Chondrocyte (in vitro differentiated cells): Measurements from ENCODE around the gene CCDC188. TPM values are rescaled to one million over a fixed set of nuclear protein-coding genes. Genes with fewer than 3 reads are reported as not detected.

ENCODE experiments used
- DNase-seq: peaks from one replicate; pipeline ENCODE4 v3.0.0; 2021; ENCODE audit warnings: mixed read lengths, low spot score
- H3K27ac Mint-ChIP-seq: one replicate; pipeline ENCODE4 v1.8.0; 2021; ENCODE audit warnings: mild to moderate bottlenecking, moderate library complexity, mixed read lengths; ENCODE audit not compliant: unreplicated experiment
- H3K27me3 Mint-ChIP-seq: 2 replicates; pipeline ENCODE4 v1.8.0; 2021; ENCODE audit warnings: low read depth, mixed read lengths
- H3K36me3 Mint-ChIP-seq: 2 replicates; pipeline ENCODE4 v1.8.0; 2021; ENCODE audit warnings: low read depth, mixed read lengths
- H3K4me1 Mint-ChIP-seq: 2 replicates; pipeline ENCODE4 v1.8.0; 2021; ENCODE audit warnings: low read depth, mild to moderate bottlenecking, mixed read lengths
- H3K4me3 Mint-ChIP-seq: one replicate; pipeline ENCODE4 v1.8.0; 2021; ENCODE audit warnings: mild to moderate bottlenecking, moderate library complexity, mixed read lengths; ENCODE audit not compliant: unreplicated experiment
- H3K9me3 Mint-ChIP-seq: 2 replicates; pipeline ENCODE4 v1.8.0; 2021; ENCODE audit warnings: low read depth, mixed read lengths
- CTCF ChIP-seq: fragments of 200-600 bp; sonication (generic); IDR thresholded peaks from 2 replicates; pipeline ENCODE4 v1.5.0; 2021; ENCODE audit warnings: antibody characterized with exemption, mild to moderate bottlenecking, moderate library complexity
- total RNA-seq: library from RNA; stranded (reverse); gene quantifications from 3 replicates; pipeline ENCODE4 v1.2.1, GENCODE V29; 2021

The CCDC188 gene
- total RNA-seq, 1 donor from 2014 or later = 5.3 TPM

DNA sequence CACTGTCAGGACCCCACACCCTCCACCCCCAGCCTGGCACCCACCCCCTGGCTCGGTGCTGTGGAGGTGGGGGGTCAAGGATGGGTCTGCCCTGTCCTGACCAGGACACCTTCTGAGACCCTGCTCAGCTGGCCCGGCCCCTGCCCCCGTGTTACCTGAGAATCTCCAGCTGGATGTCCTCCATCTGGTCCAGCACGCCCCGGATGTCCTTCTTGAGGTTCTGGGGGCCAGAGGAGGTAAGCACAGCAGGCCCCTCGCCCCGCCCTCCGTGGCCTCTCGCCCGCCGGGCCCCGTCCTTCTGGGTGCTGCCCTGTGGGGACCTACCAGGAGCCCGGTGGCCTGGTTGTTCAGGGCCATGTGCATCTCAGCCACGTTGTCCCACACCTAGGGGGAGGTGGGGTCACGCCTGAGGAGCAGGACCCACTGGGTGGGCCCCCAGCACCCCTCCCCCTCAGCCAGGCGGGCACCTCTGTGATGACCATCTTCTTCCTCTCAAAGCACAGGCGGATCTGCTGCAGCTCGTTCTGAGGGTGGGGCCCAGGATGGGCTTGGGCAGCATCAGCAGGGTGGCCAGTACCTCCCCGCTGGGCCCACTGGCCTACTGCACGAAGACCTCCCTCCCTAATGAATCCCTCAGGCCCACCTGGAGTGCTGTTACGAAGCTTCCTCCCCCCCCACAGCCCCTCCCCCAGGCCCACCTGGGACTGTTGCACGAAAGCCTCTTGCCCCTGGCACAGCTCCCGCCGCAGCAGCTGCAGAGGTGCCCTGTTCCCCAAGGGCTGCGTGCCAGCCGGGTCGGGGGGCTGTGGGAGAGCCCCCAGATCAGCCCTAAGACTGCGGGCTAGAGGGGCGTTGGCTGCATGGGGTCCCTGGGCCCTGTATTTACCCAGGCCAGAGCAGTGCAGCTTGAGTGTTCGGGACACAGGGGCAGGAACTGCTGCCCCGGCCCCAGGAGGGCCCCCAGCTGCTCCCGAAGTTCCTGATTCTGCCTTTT is 1.3 kb downstream of the CCDC188 start:
- peaks cover 7% of the 10 kb centered on the region for H3K4me1 Mint-ChIP-seq
- H3K36me3 Mint-ChIP-seq = no peaks in the 10 kb centered on the region
- no peaks in the 10 kb centered on the region for H3K27me3 Mint-ChIP-seq
- no peak overlapping the region for H3K4me3 Mint-ChIP-seq
- H3K9me3 Mint-ChIP-seq = no peaks in the 10 kb centered on the region
- no peak for TF ChIP-seq CTCF
- no peak overlapping the region for H3K27ac Mint-ChIP-seq
- DNase-seq = no peak

- no peak for DNase-seq
- no peak overlapping the region for H3K4me3 Mint-ChIP-seq
- no peaks in the 10 kb centered on the region for H3K27me3 Mint-ChIP-seq
- H3K9me3 Mint-ChIP-seq = no peaks in the 10 kb centered on the region
- TF ChIP-seq CTCF = no peak
- H3K36me3 Mint-ChIP-seq = no peaks in the 10 kb centered on the region
- H3K4me1 Mint-ChIP-seq = no peaks in the 10 kb centered on the region
- no peak overlapping the region for H3K27ac Mint-ChIP-seq
Measured at GRCh38 chr22:20148414-20148813, 2.4 kb downstream of the CCDC188 start.

- no peak overlapping the region for H3K27ac Mint-ChIP-seq
- TF ChIP-seq CTCF = no peak
- H3K4me3 Mint-ChIP-seq = no peak overlapping the region
- no peaks in the 10 kb centered on the region for H3K9me3 Mint-ChIP-seq
- H3K27me3 Mint-ChIP-seq = no peaks in the 10 kb centered on the region
- no peaks in the 10 kb centered on the region for H3K4me1 Mint-ChIP-seq
- no peaks in the 10 kb centered on the region for H3K36me3 Mint-ChIP-seq
- DNase-seq = no peak
Measured at GRCh38 chr22:20147237-20147988, 3.4 kb downstream of the CCDC188 start.

DNA sequence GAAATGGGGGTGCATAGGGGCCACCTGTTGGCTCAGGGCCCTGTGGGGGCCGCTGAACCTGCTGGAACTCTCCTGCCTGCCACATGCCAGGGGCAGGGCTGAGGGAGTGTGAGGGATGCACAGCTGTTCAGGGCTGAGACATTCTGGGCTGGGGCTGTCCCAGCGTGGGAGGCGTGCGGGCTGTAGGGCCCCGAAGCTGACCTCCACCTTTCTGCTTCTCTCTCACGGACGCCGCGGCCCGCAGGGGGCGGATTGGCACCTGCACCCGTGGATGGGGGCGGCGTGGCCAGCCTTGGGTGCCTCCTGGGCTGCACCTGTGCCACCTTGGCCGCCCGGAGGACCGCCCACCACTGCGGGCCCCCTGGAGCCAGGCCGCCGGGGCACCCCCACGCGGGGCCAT is 4.1 kb downstream of the CCDC188 start:
- Mint-ChIP-seq H3K4me1 (peaks cover 6% of the 10 kb centered on the region), H3K27ac (no peak overlapping the region), H3K36me3 (no peaks in the 10 kb centered on the region)

More for the DNA sequence above, 4.1 kb downstream of the CCDC188 start:
- no peak for TF ChIP-seq CTCF
- Mint-ChIP-seq H3K9me3 (no peaks in the 10 kb centered on the region), H3K4me3 (no peak overlapping the region), H3K27me3 (no peaks in the 10 kb centered on the region)
- no peak for DNase-seq
